Fibroblast of pulmonary artery (primary cell): ENCODE results near the gene RRM1.
"Not testable (repeated sequence)": the region's sequence is repeated elsewhere in the genome, so short reads cannot be mapped to it uniquely, and the experiment has no call there.

Experiments used
- DNase-seq: peaks from one replicate; pipeline ENCODE4 v3.0.0-alpha.2; 2010; ENCODE audit warnings: low read depth
- H3K4me3 ChIP-seq: replicated peaks from 2 replicates; pipeline ENCODE4 v1.5.1; 2011; ENCODE audit warnings: low read depth, mild to moderate bottlenecking, control low read depth, low read length, moderate library complexity
- TF ChIP-seq, protein P1 (sequence below): IDR thresholded peaks from 2 replicates; pipeline ENCODE4 v1.5.1; 2011; ENCODE audit warnings: mild to moderate bottlenecking, control low read depth, low read length, inconsistent platforms; ENCODE audit errors: missing control alignments

RRM1 gene

DNA sequence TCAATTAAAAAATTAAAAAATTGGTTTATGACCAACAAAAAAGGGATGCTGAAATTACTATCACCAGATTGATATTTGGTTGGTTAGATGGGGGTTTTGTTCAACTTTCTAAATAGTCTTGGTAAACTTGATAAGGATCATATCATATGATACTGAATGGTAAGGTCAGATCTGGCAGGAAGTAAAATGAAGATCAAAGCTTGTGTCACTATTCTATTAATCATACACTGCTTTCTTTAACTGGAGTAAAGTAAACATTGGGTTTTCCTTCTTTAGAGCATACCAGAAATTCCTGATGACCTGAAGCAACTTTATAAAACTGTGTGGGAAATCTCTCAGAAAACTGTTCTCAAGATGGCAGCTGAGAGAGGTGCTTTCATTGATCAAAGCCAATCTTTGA, 40.2 kb downstream of the RRM1 start:
- peak; percentile 39 for DNase-seq
- TF ChIP-seq, protein P1, sequence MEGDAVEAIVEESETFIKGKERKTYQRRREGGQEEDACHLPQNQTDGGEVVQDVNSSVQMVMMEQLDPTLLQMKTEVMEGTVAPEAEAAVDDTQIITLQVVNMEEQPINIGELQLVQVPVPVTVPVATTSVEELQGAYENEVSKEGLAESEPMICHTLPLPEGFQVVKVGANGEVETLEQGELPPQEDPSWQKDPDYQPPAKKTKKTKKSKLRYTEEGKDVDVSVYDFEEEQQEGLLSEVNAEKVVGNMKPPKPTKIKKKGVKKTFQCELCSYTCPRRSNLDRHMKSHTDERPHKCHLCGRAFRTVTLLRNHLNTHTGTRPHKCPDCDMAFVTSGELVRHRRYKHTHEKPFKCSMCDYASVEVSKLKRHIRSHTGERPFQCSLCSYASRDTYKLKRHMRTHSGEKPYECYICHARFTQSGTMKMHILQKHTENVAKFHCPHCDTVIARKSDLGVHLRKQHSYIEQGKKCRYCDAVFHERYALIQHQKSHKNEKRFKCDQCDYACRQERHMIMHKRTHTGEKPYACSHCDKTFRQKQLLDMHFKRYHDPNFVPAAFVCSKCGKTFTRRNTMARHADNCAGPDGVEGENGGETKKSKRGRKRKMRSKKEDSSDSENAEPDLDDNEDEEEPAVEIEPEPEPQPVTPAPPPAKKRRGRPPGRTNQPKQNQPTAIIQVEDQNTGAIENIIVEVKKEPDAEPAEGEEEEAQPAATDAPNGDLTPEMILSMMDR: no peak
- no peak overlapping the region for H3K4me3 ChIP-seq

DNA sequence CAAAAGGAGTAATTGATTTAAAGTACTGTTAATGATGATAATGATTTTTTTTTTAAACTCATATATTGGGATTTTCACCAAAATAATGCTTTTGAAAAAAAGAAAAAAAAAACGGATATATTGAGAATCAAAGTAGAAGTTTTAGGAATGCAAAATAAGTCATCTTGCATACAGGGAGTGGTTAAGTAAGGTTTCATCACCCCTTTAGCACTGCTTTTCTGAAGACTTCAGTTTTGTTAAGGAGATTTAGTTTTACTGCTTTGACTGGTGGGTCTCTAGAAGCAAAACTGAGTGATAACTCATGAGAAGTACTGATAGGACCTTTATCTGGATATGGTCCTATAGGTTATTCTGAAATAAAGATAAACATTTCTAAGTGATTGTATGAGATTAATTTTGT, 43.9 kb downstream of the RRM1 start:
- DNase-seq: no peak
- no peak overlapping the region for H3K4me3 ChIP-seq
- TF ChIP-seq, protein P1: no peak

DNA sequence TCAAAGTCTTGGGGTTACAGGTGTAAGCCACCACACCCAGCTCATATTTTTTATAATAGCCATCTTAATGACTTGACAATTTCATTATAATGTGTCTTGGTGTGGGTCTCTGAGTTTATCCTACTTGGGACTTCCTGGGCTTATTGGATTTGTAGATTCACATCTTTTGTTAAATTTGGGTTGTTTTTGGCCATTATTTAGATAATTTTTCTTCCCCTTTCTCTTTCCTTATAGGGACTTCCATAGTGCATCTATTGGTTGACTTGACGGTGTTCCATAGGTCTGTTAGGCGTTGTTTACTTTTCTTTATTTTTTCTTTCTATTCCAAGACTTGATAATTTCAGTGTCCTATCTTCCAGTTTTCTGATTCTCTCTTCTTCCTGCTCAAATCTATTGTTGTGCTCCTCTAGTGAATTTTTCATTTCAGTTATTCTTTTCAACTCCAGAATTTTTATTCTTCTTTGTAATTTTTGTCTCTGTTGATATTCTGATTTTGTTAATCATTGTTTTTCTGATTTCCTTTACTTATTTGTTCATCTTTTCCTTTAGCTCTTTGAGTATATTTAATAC, 45.6 kb downstream of the RRM1 start:
- no peak for DNase-seq
- TF ChIP-seq, protein P1: no peak
- no peak overlapping the region for H3K4me3 ChIP-seq

DNA sequence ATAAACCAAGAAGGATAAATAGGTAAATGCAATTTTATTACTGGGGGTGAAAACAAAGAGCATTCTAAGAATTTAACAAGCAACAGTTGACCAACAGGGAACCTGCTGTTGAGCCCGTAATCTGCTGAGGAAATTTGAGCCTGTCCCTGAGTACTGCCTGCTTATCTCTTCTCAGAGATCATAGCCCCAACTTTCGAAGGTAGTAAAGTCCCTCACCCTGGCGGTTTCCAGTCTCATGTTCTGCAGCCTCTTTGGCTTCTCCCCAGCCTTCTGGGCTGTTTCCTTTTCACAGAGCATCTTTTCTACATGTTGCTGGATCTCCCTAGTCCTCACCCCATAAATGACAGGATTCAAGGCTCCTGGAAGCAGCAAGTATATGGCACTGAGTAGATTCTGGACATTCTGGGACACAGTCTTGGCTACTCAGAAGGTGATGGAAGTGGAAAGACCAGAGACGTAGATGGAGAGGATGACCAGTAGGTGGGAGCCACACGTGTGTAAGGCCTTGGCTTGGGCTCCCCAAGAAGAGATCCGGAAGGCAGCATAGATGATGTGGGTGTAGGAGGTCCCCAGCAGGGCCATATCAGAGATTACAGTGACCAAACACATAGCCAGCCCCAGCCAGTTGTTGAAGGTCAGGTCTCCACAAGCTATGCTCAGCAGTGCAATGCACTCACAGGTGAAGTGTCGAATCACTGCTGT, 51.6 kb downstream of the RRM1 start:
- no peak for DNase-seq

DNA sequence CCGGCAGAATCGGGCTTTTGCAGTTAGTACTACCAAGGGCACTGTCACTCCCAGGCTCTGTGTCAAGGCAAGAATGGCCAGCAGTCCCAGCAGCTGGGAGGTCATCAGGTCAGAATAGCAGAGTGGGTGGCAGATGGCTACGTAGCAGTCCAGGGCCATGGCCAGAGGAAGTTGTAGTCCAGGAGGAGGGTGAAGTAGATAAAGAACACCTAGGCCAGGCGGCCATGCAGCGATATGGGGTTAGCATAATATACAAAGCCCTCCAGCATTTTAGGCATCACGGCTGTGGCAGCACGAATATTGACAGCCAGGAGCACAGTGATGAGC, 52.1 kb downstream of the RRM1 start:
- TF ChIP-seq, protein P1: no peak
- no peak overlapping the region for H3K4me3 ChIP-seq
- DNase-seq: no peak

More for the DNA sequence above, 51.6 kb downstream of the RRM1 start:
- no peak overlapping the region for H3K4me3 ChIP-seq
- TF ChIP-seq, protein P1: no peak

DNA sequence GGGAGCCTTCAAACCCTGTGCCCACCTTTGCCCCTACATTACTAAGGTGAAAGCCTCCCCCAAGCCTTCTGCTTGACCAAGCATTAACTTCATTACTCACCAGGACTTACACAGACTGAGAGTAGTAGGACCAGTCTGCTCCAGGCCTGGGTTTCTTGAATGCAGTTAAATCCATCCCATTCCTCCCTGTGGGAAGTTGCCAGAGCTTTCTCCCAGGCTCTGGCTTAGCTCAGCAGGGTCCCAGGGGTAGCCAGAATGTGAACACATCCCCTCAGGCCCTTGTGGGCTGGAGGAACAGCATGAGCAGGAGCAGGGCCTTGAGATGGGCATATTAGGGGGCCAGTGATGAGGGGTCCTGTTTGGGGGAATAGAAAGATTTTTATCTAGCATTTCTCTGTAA, 59.9 kb downstream of the RRM1 start:
- TF ChIP-seq, protein P1: no peak
- no peak overlapping the region for H3K4me3 ChIP-seq
- no peak for DNase-seq

DNA sequence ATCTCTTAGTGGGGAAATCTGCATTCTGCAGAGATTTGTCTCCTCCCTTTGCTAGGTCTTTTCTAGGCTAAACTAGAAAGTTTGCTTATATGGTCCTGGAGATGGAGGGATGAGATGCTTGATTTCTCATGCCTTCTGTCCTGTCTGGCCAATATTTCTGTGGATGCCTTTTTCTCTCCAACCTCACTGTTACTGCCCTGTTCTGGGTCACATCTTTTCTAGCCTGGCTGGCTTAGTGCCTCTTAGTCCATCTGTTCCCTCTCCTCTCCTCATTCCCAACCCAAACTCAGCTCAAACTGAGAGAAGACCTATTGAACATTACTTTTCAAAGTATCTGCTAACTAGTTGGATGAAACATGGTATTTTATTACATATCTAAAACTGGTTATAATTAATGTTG, 62.0 kb downstream of the RRM1 start:
- TF ChIP-seq, protein P1: no peak
- H3K4me3 ChIP-seq: no peak overlapping the region
- no peak for DNase-seq

DNA sequence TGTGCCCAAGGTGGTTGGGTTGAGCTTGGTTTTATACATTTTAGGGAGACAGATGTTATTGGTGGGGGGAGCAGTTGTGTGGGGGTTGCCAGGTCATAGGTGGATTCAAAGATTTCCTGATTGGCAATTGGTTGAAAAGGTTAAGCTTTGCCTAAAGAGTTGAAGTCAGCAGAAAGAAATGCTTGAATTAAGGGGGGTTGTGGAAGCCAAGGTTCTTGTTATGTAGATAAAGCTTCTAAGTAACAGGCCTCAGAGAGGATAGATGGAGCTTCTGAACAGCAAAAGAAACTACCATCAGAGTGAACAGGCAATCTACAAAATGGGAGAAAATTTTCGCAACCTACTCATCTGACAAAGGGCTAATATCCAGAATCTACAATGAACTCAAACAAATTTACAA, 64.2 kb downstream of the RRM1 start:
- not testable (repeated sequence) for H3K4me3 ChIP-seq

More for the DNA sequence above, 64.2 kb downstream of the RRM1 start:
- not testable (repeated sequence) for DNase-seq
